Liver (tissue), 9 donors: Measurements from ENCODE around the gene ADPGK. TPM values are rescaled to one million over a fixed set of nuclear protein-coding genes. Genes with fewer than 3 reads are reported as not detected.

ENCODE experiments used
- DNase-seq: peaks from one replicate; pipeline ENCODE4 v3.0.0-alpha.2; 2017; ENCODE audit warnings: low spot score
- H3K27ac ChIP-seq, 2 donors: one replicate each; pipeline ENCODE4 v1.7.0; 2013; ENCODE audit warnings: inconsistent platforms in 2 of 2, low read length in 2 of 2, control low read depth in 1 of 2, low read depth in 1 of 2, mild to moderate bottlenecking in 1 of 2
- H3K27me3 ChIP-seq, 4 donors: one replicate each; pipeline versions ENCODE4 v1.6.1 to v1.7.0; 2013; ENCODE audit warnings: low read length in 3 of 4, inconsistent platforms in 1 of 4, mild to moderate bottlenecking in 1 of 4, moderate library complexity in 1 of 4; ENCODE audit not compliant: control insufficient read depth in 4 of 4, insufficient read depth in 4 of 4
- H3K36me3 ChIP-seq, 4 donors: one replicate each; pipeline versions ENCODE4 v1.6.1 to v1.7.0; 2013; ENCODE audit warnings: low read length in 3 of 4, mild to moderate bottlenecking in 3 of 4, low read depth in 1 of 4, moderate library complexity in 1 of 4; ENCODE audit not compliant: control insufficient read depth in 4 of 4, insufficient read depth in 3 of 4
- H3K4me1 ChIP-seq, 4 donors: one replicate each; pipeline versions ENCODE4 v1.6.1 to v1.7.0; 2013; ENCODE audit warnings: low read length in 3 of 4, mild to moderate bottlenecking in 3 of 4, moderate library complexity in 1 of 4; ENCODE audit not compliant: control insufficient read depth in 4 of 4, insufficient read depth in 4 of 4
- H3K4me3 ChIP-seq, 3 donors: one replicate each; pipeline versions ENCODE4 v1.6.1 to v1.7.0; 2013; ENCODE audit warnings: low read length in 3 of 3, control low read depth in 1 of 3, low read depth in 1 of 3, mild to moderate bottlenecking in 1 of 3
- H3K9ac ChIP-seq, 2 donors: one replicate each; pipeline ENCODE4 v1.7.0; 2013; ENCODE audit warnings: low read length in 2 of 2, mild to moderate bottlenecking in 2 of 2, moderate library complexity in 2 of 2, control low read depth in 1 of 2, low read depth in 1 of 2
- H3K9me3 ChIP-seq, 4 donors: one replicate each; pipeline versions ENCODE4 v1.6.1 to v1.7.0; 2013; ENCODE audit warnings: low read length in 3 of 4; ENCODE audit not compliant: control insufficient read depth in 4 of 4
- ATF3 ChIP-seq: IDR thresholded peaks from 2 replicates; pipeline ENCODE4 v1.6.1; 2016; ENCODE audit warnings: antibody characterized with exemption
- CTCF ChIP-seq: fragments of 150-350 bp; IDR thresholded peaks from 2 replicates; pipeline ENCODE4 v1.5.1; 2017; ENCODE audit warnings: improper control_type of control experiment, low read depth, low read length; ENCODE audit not compliant: missing input control
- EGR1 ChIP-seq, 2 donors: IDR thresholded peaks; 2 replicates each; pipeline ENCODE4 v1.6.1; 2016 to 2018; ENCODE audit warnings: antibody characterized with exemption in 2 of 2, low read depth in 2 of 2
- FOXA1 ChIP-seq: IDR thresholded peaks from 2 replicates; pipeline ENCODE4 v1.6.1; 2016; ENCODE audit warnings: antibody characterized with exemption
- FOXA2 ChIP-seq: IDR thresholded peaks from 2 replicates; pipeline ENCODE4 v1.6.1; 2016; ENCODE audit warnings: antibody characterized with exemption
- GABPA ChIP-seq, 2 donors: IDR thresholded peaks in 1 of 2; conservative IDR thresholded peaks in 1 of 2; 2 replicates each; pipeline ENCODE4 v1.6.1; 2016; ENCODE audit warnings: antibody characterized with exemption in 2 of 2, mild to moderate bottlenecking in 1 of 2, moderate library complexity in 1 of 2
- HNF4A ChIP-seq, 2 donors: conservative IDR thresholded peaks; 2 replicates each; pipeline ENCODE4 v1.6.1; 2016; ENCODE audit warnings: antibody characterized with exemption in 2 of 2, mild to moderate bottlenecking in 2 of 2
- HNF4G ChIP-seq: IDR thresholded peaks from 2 replicates; pipeline ENCODE4 v1.6.1; 2016; ENCODE audit warnings: antibody characterized with exemption
- JUND ChIP-seq, 2 donors: IDR thresholded peaks; 2 replicates each; pipeline ENCODE4 v1.6.1; 2016; ENCODE audit warnings: antibody characterized with exemption in 2 of 2
- MAX ChIP-seq: IDR thresholded peaks from 2 replicates; pipeline ENCODE4 v1.6.1; 2016; ENCODE audit warnings: antibody characterized with exemption
- NR2F2 ChIP-seq: IDR thresholded peaks from 2 replicates; pipeline ENCODE4 v1.6.1; 2016; ENCODE audit warnings: antibody characterized with exemption
- RAD21 ChIP-seq, 2 donors: IDR thresholded peaks; 2 replicates each; pipeline ENCODE4 v1.6.1; 2016; ENCODE audit warnings: antibody characterized with exemption in 2 of 2, mild to moderate bottlenecking in 2 of 2
- REST ChIP-seq: IDR thresholded peaks from 2 replicates; pipeline ENCODE4 v1.6.1; 2016; ENCODE audit warnings: antibody characterized with exemption, mild to moderate bottlenecking
- RXRA ChIP-seq, 2 donors: IDR thresholded peaks; 2 replicates each; pipeline ENCODE4 v1.6.1; 2017 to 2018; ENCODE audit warnings: antibody characterized with exemption in 2 of 2, mild to moderate bottlenecking in 1 of 2
- SP1 ChIP-seq: IDR thresholded peaks from 2 replicates; pipeline ENCODE4 v1.6.1; 2018; ENCODE audit warnings: antibody characterized with exemption, mild to moderate bottlenecking
- TAF1 ChIP-seq: conservative IDR thresholded peaks from 2 replicates; pipeline ENCODE4 v1.6.1; 2016; ENCODE audit warnings: antibody characterized with exemption, mild to moderate bottlenecking
- YY1 ChIP-seq: IDR thresholded peaks from 2 replicates; pipeline ENCODE4 v1.6.1; 2016; ENCODE audit warnings: antibody characterized with exemption, mild to moderate bottlenecking
- WGBS: extraction: QIAGEN DNeasy Blood & Tissue Kit; methylation state at CpG from one replicate; pipeline ENCODE4 v1.1.7; 2013; 5-methylcytosine and 5-hydroxymethylcytosine counted together
- polyA plus RNA-seq, 2 donors: library from polyadenylated mRNA; stranded (reverse) in 1 of 2; unstranded in 1 of 2; fragments of 200-250 nt in 1 of 2; fragments of >200 nt in 1 of 2; fragmentation: Nextera tagmentation in 1 of 2; extraction: Ambion mirVana in 1 of 2; gene quantifications; one replicate each; pipeline versions ENCODE4 v1.2.1 to v1.2.3, GENCODE V29; 2013 to 2015
- total RNA-seq, 2 donors: library from RNA; depleted of rRNA; stranded (reverse); fragments of >200 nt; gene quantifications; one replicate each; pipeline ENCODE4 v1.2.3, GENCODE V29; 2014
- donor health status: healthy.
- donor health status: healthy.
- donor health status: healthy.
- donor health status: healthy.
- donor health status: healthy.

ADPGK gene
- total and polyA plus RNA-seq, 4 donors = 12.2 to 35.5 (median 20.0) TPM

GRCh38 chr15:72783004-72783639, 436 bp downstream of the ADPGK start:
- DNase-seq = no peak
- H3K27ac ChIP-seq = peak overlapping the region; percentile 90 to 98

GRCh38 chr15:72782274-72783003, 1.1 kb downstream of the ADPGK start:
- TF ChIP-seq FOXA1 (no peak), SP1 (peak; percentile 5)
- peak overlapping the region; percentile 97 to 98 (median 98) for H3K4me3 ChIP-seq
- WGBS = 46% methylated on average over 14 of the region's 14 CpGs
- H3K27me3 ChIP-seq = no peaks in the 10 kb centered on the region
- no peaks in the 10 kb centered on the region for H3K36me3 ChIP-seq
- peak overlapping the region; percentile 90 to 98 for H3K27ac ChIP-seq
- no peaks in the 10 kb centered on the region for H3K9me3 ChIP-seq
- H3K4me1 ChIP-seq = peaks cover 4 to 32% (median 25%) of the 10 kb centered on the region in 4 donors
- no peak for DNase-seq
- H3K9ac ChIP-seq = peak overlapping the region; percentile 61 to 94

More at GRCh38 chr15:72783004-72783639, 436 bp downstream of the ADPGK start:
- H3K4me1 ChIP-seq = peaks cover 4 to 32% (median 25%) of the 10 kb centered on the region in 4 donors
- no peaks in the 10 kb centered on the region for H3K36me3 ChIP-seq
- under 1% methylated on average over 52 of the region's 52 CpGs for WGBS
- TF ChIP-seq RXRA (IDR thresholded peaks at IDR 0.05) (peak in 1 of 2 donors; percentile 10), HNF4G (no peak)
- H3K9me3 ChIP-seq = no peaks in the 10 kb centered on the region
- H3K27me3 ChIP-seq = no peaks in the 10 kb centered on the region
- peak overlapping the region; percentile 97 to 98 (median 98) for H3K4me3 ChIP-seq
- H3K9ac ChIP-seq = peak overlapping the region; percentile 61 to 94

GRCh38 chr15:72781631-72782030, 1.9 kb downstream of the ADPGK start:
- no peak overlapping the region for H3K27ac ChIP-seq
- H3K4me3 ChIP-seq = peak overlapping the region in 1 of 3 donors; percentile 16
- no peak overlapping the region for H3K9ac ChIP-seq
- H3K27me3 ChIP-seq = no peaks in the 10 kb centered on the region
- H3K36me3 ChIP-seq = peaks cover 0 to 3% (median 0%) of the 10 kb centered on the region in 4 donors
- DNase-seq = no peak
- H3K9me3 ChIP-seq = no peaks in the 10 kb centered on the region
- WGBS = 87% methylated on average over 6 of the region's 6 CpGs
- no peak for TF ChIP-seq JUND (IDR thresholded peaks at IDR 0.05)
- TF ChIP-seq ATF3 = no peak
- TF ChIP-seq HNF4G = no peak
- TF ChIP-seq RAD21 (IDR thresholded peaks at IDR 0.05) = no peak
- no peak for TF ChIP-seq GABPA (IDR thresholded peaks at IDR 0.05 in 1 of 2, conservative IDR thresholded peaks at IDR 0.05 in 1 of 2)
- TF ChIP-seq FOXA1 = no peak
- no peak for TF ChIP-seq REST
- TF ChIP-seq NR2F2 = no peak
- no peak for TF ChIP-seq TAF1
- TF ChIP-seq RXRA (IDR thresholded peaks at IDR 0.05) = no peak
- TF ChIP-seq FOXA2 = no peak
- no peak for TF ChIP-seq YY1
- no peak for TF ChIP-seq HNF4A (conservative IDR thresholded peaks at IDR 0.05)
- TF ChIP-seq EGR1 (IDR thresholded peaks at IDR 0.05; ENCODE audit: low read depth in 2 of 2) = no peak
- no peak for TF ChIP-seq MAX
- TF ChIP-seq SP1 = no peak
- TF ChIP-seq CTCF = no peak
- H3K4me1 ChIP-seq = peaks cover 4 to 32% (median 25%) of the 10 kb centered on the region in 4 donors
